Ascending aorta (tissue), 2 donors: Measurements from ENCODE around the gene CYRIA. TPM values are rescaled to one million over a fixed set of nuclear protein-coding genes. Genes with fewer than 3 reads are reported as not detected.

Experiments
- DNase-seq, 2 donors: peaks; one replicate each; pipeline ENCODE4 v3.0.0-alpha.2; 2019; ENCODE audit warnings: low spot score in 2 of 2
- H3K27ac ChIP-seq, 2 donors: fragments of 200-600 bp; sonication (generic); one replicate each; pipeline ENCODE4 v1.5.1; 2016 to 2017; ENCODE audit warnings: mild to moderate bottlenecking in 1 of 2
- H3K27me3 ChIP-seq: fragments of 200-600 bp; sonication (generic); one replicate; pipeline ENCODE4 v1.5.1; 2017
- H3K36me3 ChIP-seq, 2 donors: fragments of 200-600 bp; sonication (generic); one replicate each; pipeline ENCODE4 v1.5.1; 2016
- H3K4me1 ChIP-seq, 2 donors: fragments of 200-600 bp; sonication (generic); one replicate each; pipeline ENCODE4 v1.5.1; 2016 to 2017; ENCODE audit warnings: mild to moderate bottlenecking in 1 of 2
- H3K4me3 ChIP-seq, 2 donors: fragments of 200-600 bp; sonication (generic); one replicate each; pipeline ENCODE4 v1.5.1; 2016 to 2017; ENCODE audit warnings: mild to moderate bottlenecking in 1 of 2
- H3K9me3 ChIP-seq, 2 donors: fragments of 200-600 bp; sonication (generic); one replicate each; pipeline ENCODE4 v1.5.1; 2016
- intact Hi-C: fragments of 100-400 bp; cut with DNase I; formaldehyde crosslinking; loops from one replicate; pipeline ENCODE4 v1.15.1; 2023
- total RNA-seq: library from RNA; depleted of rRNA; stranded (reverse); fragments of >200 nt; gene quantifications from one replicate; pipeline ENCODE4 v1.1.0, GENCODE V29; 2016
- TF ChIP-seq, protein P1 (sequence below), 3 experiments: fragments of 200-600 bp in 2 of 3; fragments of 450-650 bp in 1 of 3; sonication (generic) in 2 of 3; IDR thresholded peaks; one replicate each; pipeline ENCODE4 v1.5.1; 2016 to 2019; ENCODE audit warnings: antibody characterized with exemption in 3 of 3, mild to moderate bottlenecking in 1 of 3, moderate library complexity in 1 of 3

CYRIA gene
- total RNA-seq, 1 donor from 2014 or later = 7.1 TPM

DNA sequence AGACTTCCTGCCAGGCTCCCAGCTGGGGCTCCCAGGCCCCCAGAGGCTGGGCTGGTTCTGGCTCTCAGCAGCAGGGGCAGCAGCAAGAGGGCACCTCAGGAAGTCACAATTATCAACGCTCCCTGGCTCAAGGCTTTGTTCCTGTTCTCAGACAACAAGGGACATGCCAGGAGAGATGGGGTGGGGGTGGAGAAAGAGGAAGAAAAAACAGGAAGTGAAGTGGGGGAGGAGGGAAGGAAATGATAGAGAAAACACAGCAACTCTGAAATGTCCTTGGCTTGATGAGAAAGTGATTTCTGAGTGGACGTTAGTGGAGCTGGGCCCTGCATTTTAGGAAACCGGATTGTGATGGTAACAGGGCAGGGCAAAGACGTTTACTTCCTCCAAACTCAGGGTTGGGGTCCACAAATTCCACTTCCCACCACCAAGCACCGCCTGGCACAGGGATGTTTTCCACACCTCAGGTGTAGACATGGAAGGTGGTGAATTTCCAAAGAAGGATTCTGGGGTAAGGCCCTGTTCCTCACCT lies 40.4 kb downstream of the CYRIA start:
- no peak for DNase-seq
- intact Hi-C loops = no loop called here
- Histone ChIP-seq H3K9me3 (no peaks in the 10 kb centered on the region), H3K27ac (peak overlapping the region; percentile 9 to 30), H3K36me3 (no peaks in the 10 kb centered on the region), H3K27me3 (no peaks in the 10 kb centered on the region), H3K4me1 (peaks cover 0 to 2% of the 10 kb centered on the region in 2 donors), H3K4me3 (no peak overlapping the region)
- TF ChIP-seq, protein P1, sequence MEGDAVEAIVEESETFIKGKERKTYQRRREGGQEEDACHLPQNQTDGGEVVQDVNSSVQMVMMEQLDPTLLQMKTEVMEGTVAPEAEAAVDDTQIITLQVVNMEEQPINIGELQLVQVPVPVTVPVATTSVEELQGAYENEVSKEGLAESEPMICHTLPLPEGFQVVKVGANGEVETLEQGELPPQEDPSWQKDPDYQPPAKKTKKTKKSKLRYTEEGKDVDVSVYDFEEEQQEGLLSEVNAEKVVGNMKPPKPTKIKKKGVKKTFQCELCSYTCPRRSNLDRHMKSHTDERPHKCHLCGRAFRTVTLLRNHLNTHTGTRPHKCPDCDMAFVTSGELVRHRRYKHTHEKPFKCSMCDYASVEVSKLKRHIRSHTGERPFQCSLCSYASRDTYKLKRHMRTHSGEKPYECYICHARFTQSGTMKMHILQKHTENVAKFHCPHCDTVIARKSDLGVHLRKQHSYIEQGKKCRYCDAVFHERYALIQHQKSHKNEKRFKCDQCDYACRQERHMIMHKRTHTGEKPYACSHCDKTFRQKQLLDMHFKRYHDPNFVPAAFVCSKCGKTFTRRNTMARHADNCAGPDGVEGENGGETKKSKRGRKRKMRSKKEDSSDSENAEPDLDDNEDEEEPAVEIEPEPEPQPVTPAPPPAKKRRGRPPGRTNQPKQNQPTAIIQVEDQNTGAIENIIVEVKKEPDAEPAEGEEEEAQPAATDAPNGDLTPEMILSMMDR (IDR thresholded peaks at IDR 0.05) = no peak

DNA sequence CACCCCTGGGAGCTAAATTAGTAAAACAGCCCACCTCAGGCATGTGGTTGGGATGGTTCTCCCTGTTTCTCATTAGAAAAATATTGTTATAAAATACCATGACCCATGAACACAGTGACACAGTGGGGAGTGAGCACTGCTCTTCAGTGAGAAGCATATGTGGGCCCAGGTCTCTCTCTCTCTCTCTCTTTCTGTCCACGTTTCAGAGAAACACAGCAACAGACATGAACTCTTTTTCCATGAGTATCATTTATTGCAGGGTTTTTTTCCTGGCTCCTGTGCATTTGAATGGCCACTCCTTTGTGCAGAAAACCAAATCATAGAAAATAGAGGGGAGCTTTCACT lies 41.2 kb downstream of the CYRIA start:
- H3K4me1 ChIP-seq = peaks cover 0 to 2% of the 10 kb centered on the region in 2 donors
- H3K27me3 ChIP-seq = no peaks in the 10 kb centered on the region
- intact Hi-C loops = no loop called here
- TF ChIP-seq, protein P1 (IDR thresholded peaks at IDR 0.05) = no peak
- no peaks in the 10 kb centered on the region for H3K36me3 ChIP-seq
- H3K4me3 ChIP-seq = no peak overlapping the region
- no peaks in the 10 kb centered on the region for H3K9me3 ChIP-seq
- no peak for DNase-seq
- peak overlapping the region in 1 of 2 donors; percentile 7 for H3K27ac ChIP-seq

DNA sequence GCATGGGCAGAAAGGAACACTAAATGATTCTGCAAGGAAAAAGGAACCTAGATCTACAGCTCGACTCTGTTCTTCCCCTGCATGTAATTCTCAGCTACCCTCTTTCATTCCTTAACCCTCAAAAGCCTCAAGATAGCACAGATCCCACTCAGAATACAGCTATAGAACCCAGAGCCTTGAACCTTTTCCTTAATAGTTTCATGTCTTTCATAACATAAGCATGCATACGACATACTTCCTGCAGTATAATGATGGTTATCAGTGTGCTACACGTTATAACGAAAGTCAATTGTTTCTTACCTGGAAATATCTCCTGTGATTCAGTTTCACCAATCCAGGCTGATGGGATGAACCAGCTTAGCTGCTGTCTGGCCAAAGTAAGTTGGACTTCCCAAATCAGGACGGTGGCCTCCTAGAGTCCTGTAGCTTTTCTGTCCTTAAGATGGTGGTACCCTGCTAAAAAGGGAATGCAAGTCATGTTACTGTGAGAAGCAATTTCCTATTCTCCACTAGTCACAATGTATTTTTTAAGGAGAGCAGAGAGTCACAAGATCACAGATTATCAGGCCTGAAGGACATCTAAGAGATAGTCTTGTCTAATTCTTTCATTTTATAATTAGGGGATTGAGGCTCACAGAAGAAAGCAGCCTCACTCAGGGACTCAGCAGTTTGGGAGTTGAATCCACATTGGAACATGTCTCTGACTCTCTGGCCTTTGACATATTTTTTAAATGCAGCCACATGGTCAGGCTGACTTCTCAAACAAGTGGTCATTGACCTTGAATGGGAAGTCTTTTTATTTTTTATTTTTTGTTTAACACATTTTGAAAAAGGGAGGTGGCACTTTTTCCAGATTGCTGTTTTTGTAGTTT lies 41.8 kb downstream of the CYRIA start:
- Histone ChIP-seq H3K4me1 (peaks cover 0 to 2% of the 10 kb centered on the region in 2 donors), H3K27me3 (no peaks in the 10 kb centered on the region), H3K27ac (no peak overlapping the region), H3K9me3 (no peaks in the 10 kb centered on the region), H3K4me3 (no peak overlapping the region), H3K36me3 (peaks cover 0 to 3% of the 10 kb centered on the region in 2 donors)
- intact Hi-C loops = no loop called here
- TF ChIP-seq, protein P1 (IDR thresholded peaks at IDR 0.05) = no peak
- DNase-seq = no peak

DNA sequence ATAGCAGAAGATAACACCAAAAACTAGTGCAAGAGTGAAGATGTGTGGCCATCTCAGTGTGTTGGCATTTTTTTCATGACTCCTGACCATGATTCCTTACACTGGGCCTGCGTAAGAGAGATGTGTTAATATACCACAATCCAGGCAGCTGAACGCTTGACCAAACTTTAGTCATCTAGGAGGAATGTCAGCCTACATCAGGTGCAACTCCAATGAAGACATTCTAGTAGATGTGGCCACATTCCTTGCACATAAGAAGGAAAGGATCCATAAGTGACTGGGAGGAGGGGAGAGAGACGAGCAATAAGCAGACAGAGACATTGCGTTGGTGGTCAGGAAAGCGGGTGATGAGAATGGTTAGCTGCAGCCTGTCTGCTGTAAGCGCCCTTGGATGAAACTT lies 42.6 kb downstream of the CYRIA start:
- TF ChIP-seq, protein P1 (IDR thresholded peaks at IDR 0.05) = no peak
- peaks cover 0 to 5% of the 10 kb centered on the region in 2 donors for H3K36me3 ChIP-seq
- H3K4me3 ChIP-seq = no peak overlapping the region
- no peak overlapping the region for H3K27ac ChIP-seq
- intact Hi-C loops = no loop called here
- no peaks in the 10 kb centered on the region for H3K27me3 ChIP-seq
- H3K4me1 ChIP-seq = peaks cover 0 to 2% of the 10 kb centered on the region in 2 donors
- no peaks in the 10 kb centered on the region for H3K9me3 ChIP-seq
- no peak for DNase-seq

DNA sequence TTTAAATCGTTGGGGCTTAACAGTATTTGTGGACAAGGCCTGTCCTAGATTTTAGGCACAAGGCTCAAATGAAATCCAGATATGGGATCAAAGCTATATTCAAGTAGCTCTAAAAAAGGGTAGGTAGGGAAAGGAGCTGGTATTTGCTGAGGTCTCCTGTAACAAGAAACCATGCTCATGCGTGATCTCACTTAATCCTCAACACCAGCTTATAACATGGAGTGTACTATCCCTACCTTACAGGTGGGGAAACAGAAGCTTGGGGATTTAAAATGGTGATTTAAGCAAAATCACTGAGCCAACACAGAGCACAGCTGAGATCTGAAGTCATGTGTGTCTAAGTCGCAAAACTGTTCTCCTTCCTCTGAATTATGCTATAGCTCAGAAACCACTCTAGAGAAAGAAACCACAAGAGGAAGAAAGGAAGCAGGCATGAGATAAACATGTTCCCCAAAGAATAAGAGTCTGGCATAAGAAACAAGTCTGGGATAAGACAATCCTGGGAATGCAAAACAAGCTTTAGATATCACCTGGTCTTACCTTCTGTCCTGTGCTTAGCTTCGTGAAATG lies 43.1 kb downstream of the CYRIA start:
- TF ChIP-seq, protein P1 (IDR thresholded peaks at IDR 0.05) = no peak
- H3K27ac ChIP-seq = no peak overlapping the region

More for the DNA sequence above, 43.1 kb downstream of the CYRIA start:
- Histone ChIP-seq H3K9me3 (no peaks in the 10 kb centered on the region), H3K27me3 (no peaks in the 10 kb centered on the region), H3K4me3 (no peak overlapping the region), H3K4me1 (peaks cover 0 to 2% of the 10 kb centered on the region in 2 donors), H3K36me3 (peaks cover 0 to 5% of the 10 kb centered on the region in 2 donors)
- intact Hi-C loops = no loop called here
- DNase-seq = no peak
